HepG2 (cell line): ENCODE results near the gene ADGRB3. TPM values are rescaled to one million over a fixed set of nuclear protein-coding genes. Genes with fewer than 3 reads are reported as not detected.

Source experiments
- ATAC-seq: fragments of 200-7000 bp; cut with Tn5 transposase; 3 replicates; pipeline ENCODE4 v1.9.1; 2020; ENCODE audit warnings: mild to moderate bottlenecking, moderate library complexity
- BruUV-seq: library from RNA; stranded (reverse); fragments of 400-500 nt; replicated peaks from 2 replicates; lab custom pipeline; 2021; lab: Mats Ljungman, UMichigan
- CTCF ChIA-PET: fragments of 300-600 bp; formaldehyde crosslinking; extraction: SDS; loops from one replicate; lab custom pipeline; 2021; ENCODE audit warnings: low total read pairs, inconsistent platforms, low intra/inter-chr PET ratio; lab: Yijun Ruan, JAX
- POLR2A ChIA-PET: fragments of 350-600 bp; sonication (Branson Sonifier 250); formaldehyde crosslinking; loops from one replicate; lab custom pipeline; 2020; ENCODE audit warnings: antibody characterized with exemption, inconsistent platforms; lab: Yijun Ruan, JAX
- DNase-seq: peaks from one replicate; pipeline ENCODE4 v3.0.0-alpha.2; 2015; ENCODE audit warnings: low spot score
- FAIRE-seq: peaks from 3 replicates; lab custom pipeline; 2011; peaks lifted over from hg19 to GRCh38; lab: Jason Lieb, UNC
- H2AFZ ChIP-seq: one replicate; pipeline ENCODE4 v1.6.1; 2011; ENCODE audit warnings: low read length, inconsistent platforms
- H3K27ac ChIP-seq: fragments of 300-600 bp; 3 replicates; pipeline ENCODE4 v1.8.0; 2011; ENCODE audit warnings: mixed run types, mild to moderate bottlenecking, mixed read lengths, low read length, inconsistent platforms; ENCODE audit not compliant: insufficient read depth; ENCODE audit errors: extremely low read length
- H3K27me3 ChIP-seq, 2 experiments: fragments of 200-600 bp in 1 of 2; 2 replicates in 1 of 2; 3 replicates in 1 of 2; pipeline versions ENCODE4 v1.6.0 to v1.8.0; 2011; ENCODE audit warnings: low read length in 2 of 2, mild to moderate bottlenecking in 2 of 2, moderate library complexity in 2 of 2, inconsistent platforms in 1 of 2; ENCODE audit not compliant: insufficient read depth in 2 of 2, control insufficient read depth in 1 of 2
- H3K36me3 ChIP-seq, 2 experiments: fragments of 200-600 bp in 1 of 2; replicated peaks in 1 of 2; 2 replicates in 1 of 2; 3 replicates in 1 of 2; pipeline versions ENCODE4 v1.5.1 to v1.8.0; 2011; ENCODE audit warnings: low read length in 2 of 2, inconsistent platforms in 1 of 2; ENCODE audit not compliant: insufficient read depth in 2 of 2, control insufficient read depth in 1 of 2
- H3K4me1 ChIP-seq: 2 replicates; pipeline ENCODE4 v1.5.1; 2012; ENCODE audit warnings: low read length, inconsistent platforms; ENCODE audit not compliant: insufficient read depth
- H3K4me2 ChIP-seq: 2 replicates; pipeline ENCODE4 v1.6.0; 2011; ENCODE audit warnings: low read depth, low read length, inconsistent platforms
- H3K4me3 ChIP-seq, 3 experiments: fragments of 200-600 bp in 1 of 3; sonication (generic), shearing (Covaris generic) in 1 of 3; replicated peaks in 1 of 3; 2 replicates each; pipeline ENCODE4 v1.5.1; 2011 to 2016; ENCODE audit warnings: low read length in 3 of 3, inconsistent platforms in 2 of 3, low read depth in 2 of 3, mild to moderate bottlenecking in 2 of 3, control low read depth in 1 of 3, mixed read lengths in 1 of 3; ENCODE audit not compliant: insufficient read depth in 1 of 3
- H3K79me2 ChIP-seq: one replicate; pipeline ENCODE4 v1.6.1; 2011; ENCODE audit warnings: low read length, inconsistent platforms; ENCODE audit not compliant: insufficient read depth
- H3K9ac ChIP-seq: 2 replicates; pipeline ENCODE4 v1.6.0; 2011; ENCODE audit warnings: mild to moderate bottlenecking, low read depth, low read length, inconsistent platforms; ENCODE audit not compliant: insufficient read depth
- H3K9me3 ChIP-seq: 2 replicates; pipeline ENCODE4 v1.5.1; 2012; ENCODE audit warnings: mild to moderate bottlenecking, low read length
- H4K20me1 ChIP-seq: 2 replicates; pipeline ENCODE4 v1.6.0; 2011; ENCODE audit warnings: inconsistent platforms, mild to moderate bottlenecking, low read length, moderate library complexity; ENCODE audit not compliant: insufficient read depth
- FOXP4 ChIP-seq: sonication (generic); formaldehyde crosslinking; IDR thresholded peaks from 2 replicates; pipeline ENCODE4 v1.4.0; 2020; ENCODE audit warnings: missing genetic modification reagents
- GPBP1L1 ChIP-seq: sonication (generic); formaldehyde crosslinking; IDR thresholded peaks from 2 replicates; pipeline ENCODE4 v1.5.0; 2020; ENCODE audit warnings: mild to moderate bottlenecking, missing genetic modification reagents
- HES4 ChIP-seq: sonication (generic); formaldehyde crosslinking; IDR thresholded peaks from 2 replicates; pipeline ENCODE4 v1.9.0; 2021; ENCODE audit warnings: mild to moderate bottlenecking, missing genetic modification reagents, borderline replicate concordance
- IKZF1 ChIP-seq: fragments of 450-650 bp; IDR thresholded peaks from 2 replicates; pipeline ENCODE4 v1.7.1; 2016
- KLF16 ChIP-seq, 2 experiments: sonication (generic) in 1 of 2; formaldehyde crosslinking in 1 of 2; IDR thresholded peaks; 2 replicates each; pipeline versions ENCODE4 v1.6.1 to v1.8.0; 2016 to 2023; ENCODE audit warnings: missing genetic modification reagents in 2 of 2, missing compliant biosample characterization in 1 of 2
- RXRA ChIP-seq: sonication (generic); formaldehyde crosslinking; IDR thresholded peaks from 2 replicates; pipeline ENCODE4 v1.5.1; 2020; ENCODE audit warnings: missing genetic modification reagents
- SMARCE1 ChIP-seq: fragments of 450-650 bp; IDR thresholded peaks from 2 replicates; pipeline ENCODE4 v1.6.1; 2017; ENCODE audit warnings: borderline replicate concordance
- SMYD3 ChIP-seq: sonication (generic); formaldehyde crosslinking; IDR thresholded peaks from 2 replicates; pipeline ENCODE4 v1.8.1; 2023; ENCODE audit warnings: mild to moderate bottlenecking, missing genetic modification reagents
- TFAP4 ChIP-seq: sonication (generic); IDR thresholded peaks from 2 replicates; pipeline ENCODE4 v1.6.1; 2016; ENCODE audit warnings: low read depth, borderline replicate concordance
- ZC3H4 ChIP-seq: sonication (generic); formaldehyde crosslinking; IDR thresholded peaks from 2 replicates; pipeline ENCODE4 v1.4.0; 2020; ENCODE audit warnings: missing genetic modification reagents, borderline replicate concordance
- ZNF543 ChIP-seq: sonication (generic); formaldehyde crosslinking; IDR thresholded peaks from 2 replicates; pipeline ENCODE4 v1.4.0; 2020; ENCODE audit warnings: mild to moderate bottlenecking, missing genetic modification reagents
- ZNF777 ChIP-seq: sonication (generic); formaldehyde crosslinking; IDR thresholded peaks from 2 replicates; pipeline ENCODE4 v1.4.0; 2020; ENCODE audit warnings: missing genetic modification reagents
- ZNF879 ChIP-seq: sonication (generic); formaldehyde crosslinking; IDR thresholded peaks from 2 replicates; pipeline ENCODE4 v1.8.1; 2023; ENCODE audit warnings: missing genetic modification reagents
- in situ Hi-C: cut with HindIII; loops from 2 replicates; pipeline ENCODE4 v1.10.0; 2017; ENCODE audit warnings: low pct_unique_long_range_greater_than_20kb; ENCODE audit not compliant: extremely low pct_ligation_motif_present
- intact Hi-C: fragments of 100-400 bp; cut with micrococcal nuclease; formaldehyde crosslinking; loops from one replicate; pipeline ENCODE4 v1.10.0; 2022; ENCODE audit not compliant: unreplicated experiment
- polyA plus RNA-seq, 8 experiments: library from polyadenylated mRNA; depleted of rRNA in 3 of 8; stranded (reverse) in 7 of 8; unstranded in 1 of 8; fragments of >200 nt; fragmentation: Illumina TruSeq in 4 of 8; extraction: Trizol in 4 of 8; gene quantifications; 2 replicates each; pipeline versions ENCODE4 v1.2.1 to v1.2.3, GENCODE V29; 2011 to 2016; ENCODE audit warnings: low read depth in 4 of 8, missing spikeins in 1 of 8, mixed read lengths in 1 of 8; ENCODE audit not compliant: insufficient read depth in 1 of 8
- total RNA-seq, 5 experiments: library from RNA; depleted of rRNA; stranded (reverse); fragments of >200 nt; fragmentation: Illumina TruSeq; extraction: Trizol; gene quantifications; 2 replicates each; pipeline ENCODE4 v1.2.3, GENCODE V29; 2016; ENCODE audit warnings: low read depth in 1 of 5

ADGRB3 gene
- total and polyA plus RNA-seq, 2 of the 13 experiments (the other 11 are each of a cell fraction or from before 2014, with no cell fraction given): not detected

GRCh38 chr6:69138148-69138547 is 503.1 kb downstream of the ADGRB3 start:
- Histone ChIP-seq H3K4me3 (no peak overlapping the region), H3K9ac (no peak overlapping the region), H3K4me2 (no peak overlapping the region), H2AFZ (no peak overlapping the region), H3K36me3 (no peaks in the 10 kb centered on the region), H3K9me3 (no peaks in the 10 kb centered on the region), H3K27ac (no peak overlapping the region), H3K79me2 (no peaks in the 10 kb centered on the region), H4K20me1 (no peaks in the 10 kb centered on the region), H3K4me1 (no peaks in the 10 kb centered on the region), H3K27me3 (no peaks in the 10 kb centered on the region)
- TF ChIP-seq SMARCE1 (no peak), SMYD3 (CRISPR knock-in tag) (no peak), ZNF879 (CRISPR knock-in tag) (no peak), ZNF543 (no peak), KLF16 (CRISPR knock-in tag; IDR thresholded peaks at IDR 0.05) (no peak), TFAP4 (no peak), RXRA (CRISPR knock-in tag) (no peak), ZC3H4 (CRISPR knock-in tag) (no peak), IKZF1 (no peak), ZNF777 (CRISPR knock-in tag) (no peak), FOXP4 (no peak), GPBP1L1 (CRISPR knock-in tag) (no peak), HES4 (CRISPR knock-in tag) (no peak)
- intact Hi-C loops (no loop called here), in situ Hi-C loops (no loop called here)
- FAIRE-seq (no peak), ATAC-seq (no peak), DNase-seq (no peak)
- POLR2A ChIA-PET: no interaction called here
- BruUV-seq: no TSS peak
- CTCF ChIA-PET: no interaction called here
